ENCODE measurements around the gene CCDC106. TPM values are rescaled to one million over a fixed set of nuclear protein-coding genes. Genes with fewer than 3 reads are reported as not detected.

Gene CCDC106
- total RNA-seq, 1 donor from 2014 or later, result 11.1 TPM

GRCh38 chr19:55651236-55651635 lies 3.2 kb downstream of the CCDC106 start:
- Histone ChIP-seq H3K27ac (no peak overlapping the region), H3K27me3 (no peaks in the 10 kb centered on the region), H3K4me1 (peaks cover 26% of the 10 kb centered on the region), H3K9me3 (no peaks in the 10 kb centered on the region), H3K4me3 (no peak overlapping the region), H3K36me3 (no peaks in the 10 kb centered on the region)
- ATAC-seq (no peak), DNase-seq (no peak)
- intact Hi-C loops (cut with DNase I), result no loop called here
- TF ChIP-seq, protein P1, sequence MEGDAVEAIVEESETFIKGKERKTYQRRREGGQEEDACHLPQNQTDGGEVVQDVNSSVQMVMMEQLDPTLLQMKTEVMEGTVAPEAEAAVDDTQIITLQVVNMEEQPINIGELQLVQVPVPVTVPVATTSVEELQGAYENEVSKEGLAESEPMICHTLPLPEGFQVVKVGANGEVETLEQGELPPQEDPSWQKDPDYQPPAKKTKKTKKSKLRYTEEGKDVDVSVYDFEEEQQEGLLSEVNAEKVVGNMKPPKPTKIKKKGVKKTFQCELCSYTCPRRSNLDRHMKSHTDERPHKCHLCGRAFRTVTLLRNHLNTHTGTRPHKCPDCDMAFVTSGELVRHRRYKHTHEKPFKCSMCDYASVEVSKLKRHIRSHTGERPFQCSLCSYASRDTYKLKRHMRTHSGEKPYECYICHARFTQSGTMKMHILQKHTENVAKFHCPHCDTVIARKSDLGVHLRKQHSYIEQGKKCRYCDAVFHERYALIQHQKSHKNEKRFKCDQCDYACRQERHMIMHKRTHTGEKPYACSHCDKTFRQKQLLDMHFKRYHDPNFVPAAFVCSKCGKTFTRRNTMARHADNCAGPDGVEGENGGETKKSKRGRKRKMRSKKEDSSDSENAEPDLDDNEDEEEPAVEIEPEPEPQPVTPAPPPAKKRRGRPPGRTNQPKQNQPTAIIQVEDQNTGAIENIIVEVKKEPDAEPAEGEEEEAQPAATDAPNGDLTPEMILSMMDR (IDR thresholded peaks at IDR 0.05), result no peak

GRCh38 chr19:55652311-55653128 lies 4.5 kb downstream of the CCDC106 start:
- intact Hi-C loops (cut with DNase I), result no loop called here
- H3K27me3 ChIP-seq, result no peaks in the 10 kb centered on the region
- no peaks in the 10 kb centered on the region for H3K9me3 ChIP-seq
- DNase-seq (no peak), ATAC-seq (no peak)
- TF ChIP-seq, protein P1 (IDR thresholded peaks at IDR 0.05), result no peak
- H3K4me3 ChIP-seq, result no peak overlapping the region
- peaks cover 33% of the 10 kb centered on the region for H3K4me1 ChIP-seq
- no peak overlapping the region for H3K27ac ChIP-seq
- no peaks in the 10 kb centered on the region for H3K36me3 ChIP-seq

- H3K27me3 ChIP-seq, result no peaks in the 10 kb centered on the region
- intact Hi-C loops (cut with DNase I), result no loop called here
- peak overlapping the region; percentile 97 for H3K27ac ChIP-seq
- DNase-seq (peak; percentile 99), ATAC-seq (peak; percentile 80)
- no peaks in the 10 kb centered on the region for H3K36me3 ChIP-seq
- TF ChIP-seq, protein P1 (IDR thresholded peaks at IDR 0.05), result peak; percentile 94
- no peaks in the 10 kb centered on the region for H3K9me3 ChIP-seq
- H3K4me1 ChIP-seq, result peaks cover 41% of the 10 kb centered on the region
- peak overlapping the region; percentile 81 for H3K4me3 ChIP-seq
Observed at GRCh38 chr19:55653651-55654322, 5.8 kb downstream of the CCDC106 start.

DNA sequence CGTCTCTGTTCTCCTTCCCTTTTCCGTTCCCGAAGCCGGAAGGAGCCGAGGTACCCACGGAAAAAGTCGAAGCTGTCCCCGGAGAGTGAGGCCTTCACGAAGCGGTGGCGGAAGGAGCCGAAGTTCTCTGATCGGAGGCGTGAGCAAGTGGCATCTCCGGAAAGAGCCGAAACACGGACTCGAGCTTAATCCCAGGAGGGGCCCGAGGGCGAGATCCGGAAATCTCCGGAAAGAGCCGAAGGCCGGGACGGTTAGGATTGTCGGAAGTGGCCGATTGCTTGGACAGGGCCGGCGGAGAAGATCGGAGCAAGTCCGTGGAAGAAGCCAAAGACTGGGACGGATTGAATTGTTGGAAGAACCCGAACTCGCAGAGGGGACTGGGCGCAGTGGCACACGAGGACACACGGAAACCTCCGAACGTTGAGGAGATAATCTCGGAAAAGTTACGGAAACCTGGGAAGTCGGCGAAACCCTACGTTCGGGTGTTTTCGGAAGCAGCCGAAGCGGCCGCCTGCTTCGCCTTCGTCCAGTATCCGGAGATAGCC lies 6.4 kb downstream of the CCDC106 start:
- DNase-seq (peak; percentile 99), ATAC-seq (peak; percentile 84)
- peak overlapping the region; percentile 97 for H3K27ac ChIP-seq
- H3K9me3 ChIP-seq, result no peaks in the 10 kb centered on the region
- TF ChIP-seq, protein P1 (IDR thresholded peaks at IDR 0.05), result no peak
- H3K4me1 ChIP-seq, result peaks cover 40% of the 10 kb centered on the region
- H3K27me3 ChIP-seq, result no peaks in the 10 kb centered on the region
- H3K36me3 ChIP-seq, result peaks cover 4% of the 10 kb centered on the region
- intact Hi-C loops (cut with DNase I), result no loop called here
- peak overlapping the region; percentile 81 for H3K4me3 ChIP-seq

GRCh38 chr19:55654868-55655647 lies 7.0 kb downstream of the CCDC106 start, which contains the start of gene U2AF2:
Gene U2AF2, plus strand, starts transcription at chr19:55655035. Its CDS starts 70 bp downstream, at chr19:55655105.
- peaks cover 10% of the 10 kb centered on the region for H3K36me3 ChIP-seq
- intact Hi-C loops (cut with DNase I), result no loop called here
- H3K27me3 ChIP-seq, result no peaks in the 10 kb centered on the region
- TF ChIP-seq, protein P1 (IDR thresholded peaks at IDR 0.05), result no peak
- ATAC-seq (peak; percentile 80), DNase-seq (peak; percentile 98)
- H3K4me1 ChIP-seq, result peaks cover 43% of the 10 kb centered on the region
- no peaks in the 10 kb centered on the region for H3K9me3 ChIP-seq
- peak within 1 kb of the TSS; percentile 97 for H3K27ac ChIP-seq
- H3K4me3 ChIP-seq, result peak within 1 kb of the TSS; percentile 81
